Panc1 (cell line): ENCODE data around the gene ILDR1.

Experiments
- TCF7L2 ChIP-seq: IDR thresholded peaks from 2 replicates; pipeline ENCODE4 v1.6.1; 2011; ENCODE audit warnings: mild to moderate bottlenecking, low read depth, low read length, inconsistent platforms
- TF ChIP-seq, protein P1 (sequence below): fragments of 450-650 bp; IDR thresholded peaks from 2 replicates; pipeline ENCODE4 v1.5.1; 2017; ENCODE audit warnings: mild to moderate bottlenecking
- TF ChIP-seq, protein P2 (sequence below), 2 experiments: IDR thresholded peaks; 2 replicates each; pipeline ENCODE4 v1.6.1; 2011 to 2012; ENCODE audit warnings: low read depth in 2 of 2, control low read depth in 1 of 2, low read length in 1 of 2, mild to moderate bottlenecking in 1 of 2, moderate library complexity in 1 of 2; ENCODE audit not compliant: insufficient read depth in 1 of 2

DNA sequence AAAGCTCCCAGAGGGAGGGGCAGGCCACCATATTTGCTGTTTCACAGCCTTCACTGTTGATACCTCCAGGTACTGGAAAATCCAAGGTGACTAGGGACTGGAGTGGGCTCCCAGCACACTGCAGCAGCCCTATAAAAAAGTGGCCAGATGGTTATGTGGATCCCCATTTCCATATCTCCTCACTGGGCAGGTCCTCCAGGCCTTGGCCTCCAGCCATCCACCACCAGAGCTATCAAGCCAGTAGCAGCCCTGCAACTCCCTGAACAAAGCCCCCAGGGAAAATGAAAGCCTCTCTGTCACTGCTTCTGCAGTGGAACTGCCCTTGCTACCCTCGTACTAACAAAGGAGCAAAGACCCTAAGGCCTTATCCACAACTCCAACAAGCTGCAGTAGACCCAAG lies 58.4 kb downstream of the ILDR1 start:
- TF ChIP-seq, protein P1, sequence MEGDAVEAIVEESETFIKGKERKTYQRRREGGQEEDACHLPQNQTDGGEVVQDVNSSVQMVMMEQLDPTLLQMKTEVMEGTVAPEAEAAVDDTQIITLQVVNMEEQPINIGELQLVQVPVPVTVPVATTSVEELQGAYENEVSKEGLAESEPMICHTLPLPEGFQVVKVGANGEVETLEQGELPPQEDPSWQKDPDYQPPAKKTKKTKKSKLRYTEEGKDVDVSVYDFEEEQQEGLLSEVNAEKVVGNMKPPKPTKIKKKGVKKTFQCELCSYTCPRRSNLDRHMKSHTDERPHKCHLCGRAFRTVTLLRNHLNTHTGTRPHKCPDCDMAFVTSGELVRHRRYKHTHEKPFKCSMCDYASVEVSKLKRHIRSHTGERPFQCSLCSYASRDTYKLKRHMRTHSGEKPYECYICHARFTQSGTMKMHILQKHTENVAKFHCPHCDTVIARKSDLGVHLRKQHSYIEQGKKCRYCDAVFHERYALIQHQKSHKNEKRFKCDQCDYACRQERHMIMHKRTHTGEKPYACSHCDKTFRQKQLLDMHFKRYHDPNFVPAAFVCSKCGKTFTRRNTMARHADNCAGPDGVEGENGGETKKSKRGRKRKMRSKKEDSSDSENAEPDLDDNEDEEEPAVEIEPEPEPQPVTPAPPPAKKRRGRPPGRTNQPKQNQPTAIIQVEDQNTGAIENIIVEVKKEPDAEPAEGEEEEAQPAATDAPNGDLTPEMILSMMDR: no peak
- no peak for TF ChIP-seq TCF7L2
- TF ChIP-seq, protein P2, sequence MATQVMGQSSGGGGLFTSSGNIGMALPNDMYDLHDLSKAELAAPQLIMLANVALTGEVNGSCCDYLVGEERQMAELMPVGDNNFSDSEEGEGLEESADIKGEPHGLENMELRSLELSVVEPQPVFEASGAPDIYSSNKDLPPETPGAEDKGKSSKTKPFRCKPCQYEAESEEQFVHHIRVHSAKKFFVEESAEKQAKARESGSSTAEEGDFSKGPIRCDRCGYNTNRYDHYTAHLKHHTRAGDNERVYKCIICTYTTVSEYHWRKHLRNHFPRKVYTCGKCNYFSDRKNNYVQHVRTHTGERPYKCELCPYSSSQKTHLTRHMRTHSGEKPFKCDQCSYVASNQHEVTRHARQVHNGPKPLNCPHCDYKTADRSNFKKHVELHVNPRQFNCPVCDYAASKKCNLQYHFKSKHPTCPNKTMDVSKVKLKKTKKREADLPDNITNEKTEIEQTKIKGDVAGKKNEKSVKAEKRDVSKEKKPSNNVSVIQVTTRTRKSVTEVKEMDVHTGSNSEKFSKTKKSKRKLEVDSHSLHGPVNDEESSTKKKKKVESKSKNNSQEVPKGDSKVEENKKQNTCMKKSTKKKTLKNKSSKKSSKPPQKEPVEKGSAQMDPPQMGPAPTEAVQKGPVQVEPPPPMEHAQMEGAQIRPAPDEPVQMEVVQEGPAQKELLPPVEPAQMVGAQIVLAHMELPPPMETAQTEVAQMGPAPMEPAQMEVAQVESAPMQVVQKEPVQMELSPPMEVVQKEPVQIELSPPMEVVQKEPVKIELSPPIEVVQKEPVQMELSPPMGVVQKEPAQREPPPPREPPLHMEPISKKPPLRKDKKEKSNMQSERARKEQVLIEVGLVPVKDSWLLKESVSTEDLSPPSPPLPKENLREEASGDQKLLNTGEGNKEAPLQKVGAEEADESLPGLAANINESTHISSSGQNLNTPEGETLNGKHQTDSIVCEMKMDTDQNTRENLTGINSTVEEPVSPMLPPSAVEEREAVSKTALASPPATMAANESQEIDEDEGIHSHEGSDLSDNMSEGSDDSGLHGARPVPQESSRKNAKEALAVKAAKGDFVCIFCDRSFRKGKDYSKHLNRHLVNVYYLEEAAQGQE (IDR thresholded peaks at IDR 0.05; ENCODE audit: insufficient read depth in 1 of 2, low read depth in 2 of 2, low read length in 1 of 2): no peak
